ENCODE results near the gene PRPF8.

Gene PRPF8

DNA sequence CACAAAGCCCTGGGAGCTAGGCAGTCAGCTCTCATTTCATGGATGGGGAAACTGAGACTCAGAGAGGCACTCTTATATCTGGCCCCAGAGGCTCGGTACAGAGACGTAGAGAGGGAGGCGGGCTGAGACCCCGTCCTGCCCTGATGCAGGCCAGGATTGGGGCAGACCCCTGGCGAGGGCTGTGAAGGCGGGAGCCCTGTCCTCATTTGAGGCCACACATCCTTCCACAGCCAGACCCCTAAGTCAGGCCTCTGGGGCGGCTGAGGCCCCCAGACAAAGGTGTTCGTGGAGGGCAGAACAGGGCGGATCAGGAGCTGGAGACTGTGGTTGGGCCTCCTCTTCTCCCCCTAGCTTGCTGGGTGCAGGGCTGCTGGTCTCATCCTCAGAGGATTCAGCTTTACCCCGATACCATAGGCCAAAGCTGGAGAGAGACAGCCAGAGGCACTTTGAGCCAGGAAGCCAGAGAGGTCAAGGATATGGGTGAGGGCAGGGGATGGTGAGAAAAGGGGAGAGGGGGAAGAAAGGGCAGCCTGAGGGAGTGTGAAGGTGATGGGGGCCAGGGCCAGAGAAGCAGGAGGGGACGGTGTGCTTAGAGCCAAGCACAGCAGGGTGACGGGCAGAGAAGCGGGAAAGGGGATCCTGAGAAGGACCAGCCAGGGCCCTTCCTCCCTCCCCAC is 38.3 kb downstream of the PRPF8 start:
- DNase-seq (ENCODE audit: low read depth in 1 of 2, low spot score in 1 of 2), result no peak

DNA sequence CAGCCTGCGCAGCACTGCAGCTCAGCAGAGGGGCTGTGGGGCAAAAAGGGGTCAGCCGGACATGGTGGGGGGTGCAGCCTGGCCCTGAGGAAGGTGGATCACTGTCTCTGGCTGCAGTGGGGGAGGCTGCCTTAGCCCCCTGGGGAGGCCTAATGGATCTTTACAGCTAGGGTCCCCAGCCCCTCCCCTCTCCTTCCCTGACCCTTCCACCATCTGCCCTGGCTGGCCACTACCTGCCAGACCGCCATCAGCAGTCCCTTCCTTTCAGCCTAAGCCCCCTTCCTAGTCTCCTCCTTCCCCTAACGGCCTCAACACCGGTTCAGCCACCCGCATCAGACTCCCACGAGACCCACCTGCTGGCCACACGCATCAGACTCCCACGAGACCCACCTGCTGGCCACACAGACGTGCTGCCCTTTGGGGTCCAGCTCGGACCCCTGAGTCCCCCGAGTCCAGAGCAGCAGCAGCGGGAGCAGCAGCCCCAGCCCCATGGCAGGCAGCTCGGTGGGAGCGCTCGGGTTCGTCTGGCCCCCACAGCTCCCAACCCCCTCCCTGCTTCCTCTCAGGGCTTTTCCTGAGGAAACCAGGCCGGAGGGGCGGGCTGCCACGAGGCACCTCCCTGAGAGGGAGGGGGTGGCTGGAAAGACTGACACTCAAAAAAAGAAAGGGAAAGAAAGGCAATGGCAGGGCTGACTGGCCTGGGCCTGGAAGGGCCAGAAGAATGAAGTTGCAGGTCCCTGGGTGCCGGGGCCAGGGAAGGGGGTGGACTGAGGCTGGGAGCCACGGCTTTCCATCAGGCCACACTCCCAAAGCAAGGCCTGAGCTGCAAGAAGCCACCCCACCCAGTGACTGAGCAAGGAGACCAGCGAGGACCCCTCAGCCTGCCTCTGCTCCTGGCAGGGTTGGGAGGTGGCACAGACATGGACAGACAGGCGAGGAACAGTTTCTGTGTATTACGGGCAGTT is 39.2 kb downstream of the PRPF8 start, which contains the start of gene SCARF1:
Gene SCARF1, minus strand, starts transcription at position 526 of the 965 bp plus-strand sequence. Its CDS starts 35 bp downstream, at position 491.
- no peak for DNase-seq (ENCODE audit: low read depth in 1 of 2, low spot score in 1 of 2)

DNA sequence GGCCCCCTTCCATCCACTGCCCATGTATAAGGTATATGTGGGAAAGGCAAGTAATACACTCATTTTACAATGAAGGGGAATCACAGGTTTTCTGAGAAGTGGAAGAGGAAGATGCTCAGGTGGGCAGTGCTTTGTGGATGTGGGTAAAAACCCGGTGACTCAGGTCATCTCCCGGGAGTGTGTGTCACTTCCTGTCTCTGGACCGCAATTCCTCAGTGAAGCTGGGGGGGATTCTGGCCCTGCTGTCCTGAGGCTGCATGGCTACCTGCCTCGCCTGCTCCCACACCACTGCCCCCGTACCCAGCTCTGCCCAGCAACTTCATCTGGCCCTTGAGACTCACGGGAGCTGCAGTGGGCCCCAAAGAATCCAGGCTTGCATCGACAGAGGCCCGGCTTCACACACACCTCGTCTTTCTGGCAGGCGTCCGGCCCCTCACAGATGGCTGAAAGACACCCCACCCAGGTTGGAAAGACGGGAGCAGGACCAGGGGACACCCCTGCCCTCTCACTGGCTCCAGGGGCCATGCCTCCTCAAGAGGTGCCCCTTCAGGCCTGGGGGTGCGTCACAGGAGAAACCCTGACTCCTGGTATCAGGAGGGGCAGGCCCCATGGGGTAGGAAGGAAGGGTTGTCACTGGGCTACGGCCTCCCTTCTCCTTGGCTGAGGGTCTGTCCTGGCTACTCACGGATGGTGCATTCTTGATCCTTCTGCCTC is 40.0 kb downstream of the PRPF8 start:
- no peak for DNase-seq (ENCODE audit: low read depth in 1 of 2, low spot score in 1 of 2)

DNA sequence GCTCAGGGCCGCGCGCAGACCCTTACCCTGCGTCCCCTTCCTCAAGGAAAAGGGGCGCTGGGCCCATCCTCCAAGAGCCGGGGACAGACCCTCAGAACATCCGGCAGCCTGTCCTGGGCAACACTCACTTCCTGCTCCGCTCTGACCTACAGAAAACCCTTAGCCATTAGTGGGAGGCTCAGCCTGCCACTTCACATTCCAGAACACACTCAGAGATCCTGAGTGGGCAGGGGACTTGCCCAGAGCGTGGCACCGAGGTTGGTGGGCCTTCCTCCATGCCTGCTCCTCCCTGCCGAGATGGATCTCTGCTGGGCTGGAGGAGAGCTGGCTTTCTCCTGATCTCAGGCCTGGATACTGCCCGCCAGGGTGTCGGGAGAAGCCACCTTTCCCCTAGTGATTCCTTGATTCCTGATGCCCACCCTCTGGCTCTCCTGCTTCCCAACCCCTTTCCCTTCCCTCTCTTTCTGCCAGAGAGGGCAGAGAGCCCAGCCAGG is 40.6 kb downstream of the PRPF8 start:
- no peak for DNase-seq (ENCODE audit: low read depth in 1 of 2, low spot score in 1 of 2)

DNA sequence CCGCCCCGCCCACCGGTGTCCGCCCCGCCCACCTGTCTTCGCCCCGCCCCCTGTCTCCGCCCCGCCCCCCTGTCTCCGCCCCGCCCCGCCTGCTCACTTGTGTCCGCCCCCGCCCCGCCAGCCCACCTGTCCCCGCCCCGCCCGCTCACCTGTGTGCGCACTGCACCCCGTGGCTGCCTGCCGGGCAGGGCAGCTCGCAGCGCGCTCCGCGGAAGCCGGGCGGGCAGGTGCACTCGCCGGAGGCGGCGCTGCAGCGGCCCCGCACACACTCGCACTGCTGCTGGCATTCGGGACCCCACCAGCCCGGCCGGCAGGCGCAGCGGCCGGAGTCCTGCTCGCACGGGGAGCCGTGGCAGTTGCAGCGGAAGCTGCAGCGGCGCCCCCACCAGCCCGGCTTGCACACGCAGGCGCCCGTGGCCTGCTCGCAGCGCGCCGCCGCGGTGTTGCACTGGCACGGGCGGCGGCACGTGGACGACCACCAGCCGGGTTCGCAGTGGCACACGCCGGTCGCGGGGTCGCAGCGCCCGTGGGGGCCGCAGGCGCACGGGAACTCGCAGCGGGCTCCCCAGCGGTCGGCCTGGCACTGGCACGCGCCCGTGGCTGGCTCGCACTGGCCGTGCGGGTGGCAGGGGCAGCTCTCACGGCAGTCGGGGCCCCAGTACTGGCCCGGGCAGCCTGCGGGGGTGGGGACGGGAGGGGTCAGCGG is 41.2 kb downstream of the PRPF8 start:
- peak in 1 of 2 donors; percentile 28 for DNase-seq (ENCODE audit: low read depth in 1 of 2, low spot score in 1 of 2)

DNA sequence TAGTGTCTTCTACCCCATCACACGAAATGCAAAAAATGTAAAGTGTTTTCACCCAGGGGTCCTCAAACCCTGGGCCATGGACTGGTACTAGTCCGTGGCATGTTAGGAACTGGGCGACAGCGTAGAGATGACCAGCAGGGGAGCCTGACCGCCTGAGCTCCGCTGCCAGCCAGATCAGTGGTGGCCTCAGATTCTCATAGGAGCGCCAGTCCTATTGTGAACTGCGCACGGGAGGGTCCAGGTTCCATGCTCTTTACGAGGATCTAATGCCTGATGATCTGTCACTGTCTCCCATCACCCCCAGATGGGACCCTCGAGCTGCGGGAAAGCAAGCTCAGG is 43.6 kb downstream of the PRPF8 start:
- no peak for DNase-seq (ENCODE audit: low read depth in 1 of 2, low spot score in 1 of 2)

DNA sequence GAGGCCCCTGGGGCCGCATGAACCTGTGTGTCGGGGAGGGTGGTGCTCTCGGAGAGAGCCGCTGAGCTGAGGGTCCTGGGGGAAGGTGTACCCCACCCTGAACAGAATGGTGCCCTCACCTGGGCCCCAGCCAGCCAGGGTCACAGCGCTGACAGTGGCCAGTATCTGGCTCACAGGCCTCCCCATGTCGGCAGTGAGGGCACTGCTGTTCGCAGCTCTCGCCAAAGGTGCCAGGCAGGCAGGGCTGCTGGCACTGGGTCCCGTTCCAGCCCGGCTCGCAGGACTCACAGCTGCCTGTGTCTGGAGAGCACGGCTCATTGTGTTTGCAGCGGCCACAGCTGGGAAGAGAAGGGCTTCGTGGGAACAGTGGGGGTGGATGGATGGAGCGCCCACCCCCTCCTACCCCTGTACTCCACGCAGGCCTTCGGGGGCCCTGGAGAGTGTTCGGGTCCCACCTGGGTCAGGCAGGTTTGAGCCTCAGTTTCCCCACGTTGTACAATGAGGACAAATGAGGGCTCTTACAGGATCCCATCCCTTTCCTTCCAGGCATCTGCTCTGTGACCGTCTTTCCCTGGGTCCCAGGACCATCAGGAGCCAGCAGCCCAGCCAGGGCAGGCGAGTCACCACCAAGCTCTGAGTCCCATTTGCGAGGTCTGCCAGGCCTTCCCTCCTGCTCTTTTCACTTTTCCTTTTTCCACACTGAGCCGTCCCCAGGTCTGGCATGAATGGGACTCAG is 44.2 kb downstream of the PRPF8 start:
- DNase-seq (ENCODE audit: low read depth in 1 of 2, low spot score in 1 of 2), result no peak

DNA sequence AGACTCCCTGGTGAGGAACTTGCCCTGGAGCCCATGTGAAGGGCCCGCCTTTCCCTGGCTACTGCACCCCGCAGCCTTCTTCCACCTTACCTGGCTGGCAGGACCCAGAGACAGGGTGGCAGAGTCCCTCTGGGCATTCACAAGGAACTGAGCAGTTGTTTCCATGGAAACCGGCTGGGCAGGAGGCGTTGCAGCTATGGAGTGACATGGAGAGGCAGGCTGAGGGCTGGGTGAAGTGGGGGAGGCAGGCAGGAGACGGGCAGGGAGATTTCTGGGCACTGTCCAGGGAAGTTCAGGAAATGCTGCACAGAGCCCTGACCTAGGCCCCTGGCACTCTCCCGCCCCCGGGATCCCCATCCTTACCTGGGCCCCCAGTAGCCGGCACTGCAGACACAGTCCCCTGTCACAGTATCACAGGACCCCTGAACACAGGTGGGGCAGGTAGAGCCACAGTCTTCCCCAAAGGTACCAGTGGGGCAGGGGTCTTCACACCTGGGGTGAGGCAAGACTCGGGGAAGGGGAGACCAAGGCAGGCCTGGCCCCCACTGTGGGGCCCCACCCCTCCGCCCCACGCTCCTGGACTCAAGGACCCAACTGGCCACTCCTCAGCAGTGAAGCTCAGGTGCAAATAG is 45.0 kb downstream of the PRPF8 start:
- no peak for DNase-seq (ENCODE audit: low read depth in 1 of 2, low spot score in 1 of 2)

DNA sequence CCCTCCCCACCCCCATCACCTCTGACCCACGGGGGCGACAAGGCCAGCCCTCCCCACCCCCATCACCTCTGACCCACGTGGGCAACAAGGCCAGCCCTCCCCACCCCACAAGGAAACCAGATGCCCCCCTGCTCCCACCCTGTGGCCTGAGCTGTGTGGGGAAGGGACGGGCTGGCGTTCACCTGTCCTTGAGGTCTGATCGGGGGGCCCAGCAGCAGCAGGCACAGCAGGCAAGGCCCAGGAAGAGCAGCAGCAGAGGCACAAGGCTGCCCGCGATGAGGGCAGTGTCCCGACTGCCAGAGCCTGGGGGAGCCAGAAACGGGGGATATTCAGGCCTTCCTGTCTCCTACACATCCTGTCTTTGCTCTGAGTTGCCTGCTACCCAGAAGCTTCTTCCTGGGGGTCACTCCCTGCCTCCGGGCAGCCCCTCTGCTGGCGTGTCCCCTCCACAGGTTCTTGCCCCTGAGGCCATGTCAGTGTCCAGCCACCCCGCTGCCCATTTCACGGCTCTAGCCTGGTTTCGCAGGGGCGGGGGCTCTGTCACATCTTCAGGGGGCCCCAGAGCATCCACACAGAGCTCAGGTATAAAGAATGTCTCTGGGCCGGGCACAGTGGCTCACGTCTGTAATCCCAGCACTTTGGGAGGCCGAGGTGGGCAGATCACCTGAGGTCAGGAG is 45.9 kb downstream of the PRPF8 start:
- DNase-seq (ENCODE audit: low read depth in 1 of 2, low spot score in 1 of 2), result no peak

DNA sequence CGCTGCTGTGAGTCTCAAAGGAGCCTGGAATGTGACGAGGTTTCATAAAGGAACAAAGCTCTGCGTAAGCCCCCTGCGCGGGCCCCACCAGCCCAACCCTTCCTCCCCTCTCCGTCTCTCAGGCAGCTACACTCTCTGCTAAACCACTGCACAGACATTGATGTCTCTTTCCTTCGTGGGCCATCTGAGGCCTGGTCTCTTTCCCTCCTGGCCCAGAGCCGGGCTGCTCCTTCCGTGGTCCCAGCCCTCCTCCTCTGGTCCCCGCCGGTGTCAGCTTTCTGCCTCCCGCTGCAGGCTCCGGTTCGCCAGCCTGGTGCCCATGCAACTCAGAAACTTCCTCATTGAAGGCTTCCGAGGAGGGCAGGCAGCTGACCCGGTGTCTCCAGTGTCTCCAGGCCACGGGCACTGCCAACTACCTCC is 46.5 kb downstream of the PRPF8 start:
- no peak for DNase-seq (ENCODE audit: low read depth in 1 of 2, low spot score in 1 of 2)

DNA sequence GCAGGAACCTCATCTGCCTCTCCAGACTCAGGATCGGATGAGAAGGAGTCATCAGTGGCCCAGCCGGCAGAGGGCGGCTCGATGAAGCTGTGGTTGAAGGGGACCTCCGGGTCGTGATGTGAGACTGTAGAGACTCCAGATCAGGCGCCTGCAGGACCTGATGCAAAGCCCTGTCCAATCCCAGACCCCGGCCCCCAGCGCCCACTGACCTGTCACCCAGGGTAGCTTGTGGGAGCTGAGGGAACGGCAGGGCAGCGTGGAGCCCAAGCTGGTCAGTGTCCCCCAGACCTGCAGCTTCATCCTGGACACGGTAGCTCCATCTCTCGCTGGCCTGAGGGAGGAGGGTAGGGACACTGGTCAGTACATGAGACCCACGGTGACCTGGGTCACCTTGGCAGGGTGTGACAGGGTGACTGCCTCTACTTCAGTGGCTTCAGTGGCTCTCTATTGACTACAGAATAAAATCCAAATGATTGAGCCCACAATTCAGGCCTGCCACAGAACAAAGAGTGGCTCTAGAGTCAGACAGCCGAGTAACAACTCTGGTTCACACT is 47.9 kb downstream of the PRPF8 start:
- no peak for DNase-seq (ENCODE audit: low read depth in 1 of 2, low spot score in 1 of 2)

DNA sequence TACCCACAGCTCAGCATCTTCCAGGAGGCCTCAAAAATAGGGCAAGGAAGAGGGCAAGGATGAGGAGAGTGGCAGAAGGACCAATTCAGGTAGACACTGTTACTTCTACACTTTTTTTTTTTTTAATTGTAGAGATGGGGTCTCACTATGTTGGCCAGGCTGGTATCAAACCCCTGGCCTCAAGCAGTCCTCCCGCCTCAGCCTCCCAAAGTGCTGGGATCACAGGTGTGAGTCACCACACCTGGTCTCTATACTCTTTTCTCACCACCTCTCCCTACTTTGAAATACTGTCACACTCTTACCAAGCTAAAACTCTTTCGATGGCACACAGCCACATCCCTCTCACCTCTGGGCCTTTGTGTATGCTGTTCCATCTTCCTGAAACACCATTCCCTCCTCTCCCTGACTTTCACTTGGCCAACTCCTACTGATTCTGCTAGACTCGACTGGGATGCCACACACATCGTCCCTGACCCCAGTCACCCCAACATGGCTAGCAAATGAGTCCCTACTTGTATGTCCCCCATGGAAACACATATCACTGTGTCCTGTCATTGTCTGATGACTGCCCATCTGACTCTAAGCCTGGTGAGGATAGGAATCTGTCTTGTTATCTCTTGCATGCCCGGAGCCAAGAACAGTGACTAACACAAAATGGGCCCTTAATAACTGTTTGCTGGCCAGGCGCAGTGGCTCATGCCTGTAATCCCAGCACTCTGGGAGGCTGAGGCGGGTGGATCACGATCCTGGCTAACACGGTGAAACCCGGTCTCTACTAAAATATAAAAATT is 48.8 kb downstream of the PRPF8 start:
- no peak for DNase-seq (ENCODE audit: low read depth in 1 of 2, low spot score in 1 of 2)

DNA sequence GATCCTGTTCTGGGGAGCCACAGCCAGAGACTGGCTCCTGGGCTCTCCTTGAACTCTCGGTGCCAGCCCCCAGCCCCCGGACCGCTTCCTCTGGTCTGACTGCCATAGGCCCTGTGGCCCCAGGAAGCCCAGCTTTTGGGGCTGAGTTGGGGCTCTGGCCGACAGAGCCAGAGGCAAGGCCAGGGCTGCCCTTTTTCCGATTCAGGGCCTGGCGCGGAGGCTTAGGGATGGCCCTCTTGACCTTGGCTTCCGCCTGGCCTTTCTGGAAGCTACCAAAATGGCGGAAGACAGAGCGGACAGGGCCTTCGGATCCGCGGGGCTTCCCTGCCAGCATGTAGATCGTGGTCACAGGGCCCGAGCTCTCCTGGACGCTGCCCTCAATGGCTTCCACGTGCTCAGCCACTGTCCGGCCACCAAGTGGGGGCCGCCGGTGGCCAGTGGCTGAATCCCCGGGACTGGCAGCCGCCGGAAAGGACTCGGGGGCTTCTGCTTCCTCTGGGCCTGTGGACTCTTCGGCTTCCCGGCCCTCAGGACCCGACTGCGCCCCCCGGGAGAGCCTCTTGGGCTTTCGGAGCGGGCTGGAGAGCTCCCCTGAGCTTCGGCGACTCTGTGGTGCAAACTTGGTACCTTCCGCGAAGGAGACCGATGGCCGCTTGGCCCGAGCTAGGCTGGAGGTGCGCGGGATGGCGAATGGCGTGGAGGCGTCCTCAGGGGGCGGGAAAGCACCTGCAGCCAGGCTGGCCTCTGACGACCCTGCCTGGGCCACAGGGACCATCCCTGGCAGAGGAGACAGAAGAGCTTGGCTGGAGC is 49.6 kb downstream of the PRPF8 start:
- DNase-seq (ENCODE audit: low read depth in 1 of 2, low spot score in 1 of 2), result no peak

DNA sequence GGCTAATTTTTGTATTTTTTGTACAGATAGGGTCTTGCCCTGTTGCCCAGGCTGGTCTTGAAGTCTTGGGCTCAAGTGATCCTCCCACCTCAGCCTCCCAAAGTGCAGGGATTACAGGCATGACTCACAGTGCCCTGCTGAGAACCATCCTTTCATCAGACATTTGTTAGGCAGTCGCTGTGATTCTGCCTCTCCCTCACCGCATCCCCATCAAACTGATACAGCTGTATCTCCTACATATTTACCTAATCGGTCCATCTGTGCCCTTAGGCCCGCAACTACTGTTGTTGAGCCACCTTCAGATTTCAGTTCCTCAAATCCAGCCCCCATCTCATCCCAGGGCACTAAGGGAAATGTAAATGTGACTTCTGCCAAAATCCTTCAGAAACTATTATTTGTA is 54.0 kb downstream of the PRPF8 start:
- DNase-seq (ENCODE audit: low read depth in 1 of 2, low spot score in 1 of 2), result no peak

DNA sequence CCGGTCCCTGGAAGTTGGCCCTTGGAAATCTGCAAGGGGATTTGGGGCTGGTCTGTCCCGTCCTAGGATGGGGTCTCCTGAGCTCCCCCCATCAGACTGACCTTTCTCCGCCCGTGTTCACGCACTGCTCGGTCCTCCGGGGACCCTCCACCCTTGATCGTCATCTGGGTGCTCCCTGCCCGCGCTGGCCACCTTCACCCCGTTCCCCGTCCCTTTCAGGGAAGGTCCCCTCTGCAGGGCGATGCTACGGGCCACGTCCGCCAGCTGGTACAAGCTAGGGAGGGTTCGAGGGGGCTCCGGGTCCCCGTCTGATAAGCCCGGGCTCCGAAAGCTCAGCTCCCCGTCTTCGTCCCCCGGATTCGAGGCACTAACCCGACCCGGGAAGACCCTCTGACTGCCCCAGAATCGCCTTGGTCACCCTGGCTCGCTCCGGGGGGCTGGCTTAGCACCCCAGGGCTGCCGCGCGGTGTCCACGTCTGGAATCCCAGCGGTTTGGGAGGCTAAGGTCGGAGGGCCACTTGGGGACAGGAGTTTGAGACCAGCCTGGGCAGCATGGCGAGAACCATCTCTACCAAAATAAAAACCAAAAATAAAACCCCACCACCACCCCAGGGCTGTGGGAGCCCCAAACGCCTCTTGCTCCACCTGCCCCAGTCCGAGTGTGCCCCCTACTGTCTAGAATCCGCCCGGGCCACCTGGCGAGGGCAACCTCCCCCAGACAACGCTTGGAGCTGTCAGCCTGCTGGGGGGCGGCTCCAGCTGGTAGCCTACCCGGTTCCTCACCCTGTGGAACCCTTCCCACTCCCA is 55.0 kb downstream of the PRPF8 start:
- peak; percentile 54 to 67 for DNase-seq (ENCODE audit: low read depth in 1 of 2, low spot score in 1 of 2)

DNA sequence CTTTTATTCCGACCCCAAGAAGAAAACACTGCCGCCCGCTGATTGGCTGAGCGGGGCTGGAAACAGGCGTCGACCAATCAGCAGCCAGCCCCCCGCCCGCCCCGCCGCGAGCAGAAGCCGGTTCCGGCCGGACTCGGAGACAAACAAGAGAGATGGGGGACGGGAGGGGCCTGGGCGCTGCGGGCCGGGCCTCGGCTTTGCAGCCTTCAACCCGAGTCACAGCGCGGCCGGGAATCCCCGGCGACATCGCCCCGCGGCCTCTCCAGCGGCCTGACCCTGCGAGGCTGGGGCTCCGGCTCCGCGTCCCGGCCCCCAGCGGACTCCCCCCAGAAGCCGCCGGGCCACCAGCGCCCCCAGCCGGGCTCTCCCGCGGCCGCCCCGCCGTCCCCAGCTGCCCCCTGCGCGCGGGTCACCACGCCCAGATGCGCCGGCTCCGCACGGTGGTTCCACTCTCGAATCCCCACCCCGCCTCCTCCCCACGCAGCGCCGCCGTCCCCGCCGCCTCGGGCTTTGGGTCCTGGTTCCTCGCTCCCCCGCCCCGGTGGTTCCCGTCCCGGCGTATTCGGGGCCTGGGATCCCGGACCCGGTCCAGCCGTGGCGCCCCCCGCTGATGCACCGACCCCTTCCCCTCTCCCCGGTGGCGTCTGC is 55.7 kb downstream of the PRPF8 start:
- peak; percentile 75 to 82 for DNase-seq (ENCODE audit: low read depth in 1 of 2, low spot score in 1 of 2)
